ENCODE measurements around the gene NAV2.

DNA sequence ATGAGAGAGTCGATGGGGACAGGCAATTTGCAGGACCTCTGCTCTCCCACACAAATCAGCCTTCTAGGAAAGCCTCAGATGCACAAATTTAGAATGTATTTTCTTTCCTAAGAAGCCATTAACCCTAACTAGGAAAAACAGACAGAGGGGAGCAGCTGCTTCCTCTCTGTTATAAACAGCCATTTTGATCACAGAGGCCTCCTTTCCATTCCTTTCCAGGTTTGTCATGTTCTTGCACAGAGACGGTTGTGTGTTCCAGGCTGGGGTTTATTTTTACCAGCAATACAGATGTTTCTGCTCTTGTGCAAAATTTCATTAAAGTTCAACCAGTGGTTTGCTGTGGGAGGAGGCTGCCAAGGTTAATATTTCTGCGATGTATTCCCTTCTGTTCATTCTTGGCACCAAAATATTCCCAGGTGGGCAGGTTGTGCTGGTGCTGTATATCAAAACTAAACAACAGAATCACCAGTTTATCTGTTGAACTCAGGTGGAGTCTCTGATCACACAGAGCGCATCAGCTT, 90.2 kb downstream of the NAV2 start:
- TF ChIP-seq, protein P1, sequence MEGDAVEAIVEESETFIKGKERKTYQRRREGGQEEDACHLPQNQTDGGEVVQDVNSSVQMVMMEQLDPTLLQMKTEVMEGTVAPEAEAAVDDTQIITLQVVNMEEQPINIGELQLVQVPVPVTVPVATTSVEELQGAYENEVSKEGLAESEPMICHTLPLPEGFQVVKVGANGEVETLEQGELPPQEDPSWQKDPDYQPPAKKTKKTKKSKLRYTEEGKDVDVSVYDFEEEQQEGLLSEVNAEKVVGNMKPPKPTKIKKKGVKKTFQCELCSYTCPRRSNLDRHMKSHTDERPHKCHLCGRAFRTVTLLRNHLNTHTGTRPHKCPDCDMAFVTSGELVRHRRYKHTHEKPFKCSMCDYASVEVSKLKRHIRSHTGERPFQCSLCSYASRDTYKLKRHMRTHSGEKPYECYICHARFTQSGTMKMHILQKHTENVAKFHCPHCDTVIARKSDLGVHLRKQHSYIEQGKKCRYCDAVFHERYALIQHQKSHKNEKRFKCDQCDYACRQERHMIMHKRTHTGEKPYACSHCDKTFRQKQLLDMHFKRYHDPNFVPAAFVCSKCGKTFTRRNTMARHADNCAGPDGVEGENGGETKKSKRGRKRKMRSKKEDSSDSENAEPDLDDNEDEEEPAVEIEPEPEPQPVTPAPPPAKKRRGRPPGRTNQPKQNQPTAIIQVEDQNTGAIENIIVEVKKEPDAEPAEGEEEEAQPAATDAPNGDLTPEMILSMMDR (IDR thresholded peaks at IDR 0.05): no peak
- TF ChIP-seq REST (IDR thresholded peaks at IDR 0.05; ENCODE audit: insufficient read depth in 1 of 2, low read depth in 2 of 2, low read length in 1 of 2): no peak
- no peak for TF ChIP-seq POLR2AphosphoS5 (IDR thresholded peaks at IDR 0.05; ENCODE audit: low read depth, low read length)
- no peak for TF ChIP-seq SIN3A (IDR thresholded peaks at IDR 0.05; ENCODE audit: borderline replicate concordance, insufficient read depth, low read depth, low read length)
